B cell (primary cell): ENCODE results near the gene SMIM41.

Source experiments
- EZH2 ChIP-seq: IDR thresholded peaks from 2 replicates; pipeline ENCODE4 v1.6.1; 2012; ENCODE audit warnings: borderline replicate concordance, low read depth, mild to moderate bottlenecking, moderate library complexity, low read length; ENCODE audit not compliant: insufficient read depth, poor library complexity, severe bottlenecking
- TF ChIP-seq, protein P1 (sequence below): fragments of 200-600 bp; IDR thresholded peaks from one replicate; pipeline ENCODE4 v1.8.0; 2022; ENCODE audit warnings: antibody characterized with exemption, mild to moderate bottlenecking

- TF ChIP-seq, protein P1, sequence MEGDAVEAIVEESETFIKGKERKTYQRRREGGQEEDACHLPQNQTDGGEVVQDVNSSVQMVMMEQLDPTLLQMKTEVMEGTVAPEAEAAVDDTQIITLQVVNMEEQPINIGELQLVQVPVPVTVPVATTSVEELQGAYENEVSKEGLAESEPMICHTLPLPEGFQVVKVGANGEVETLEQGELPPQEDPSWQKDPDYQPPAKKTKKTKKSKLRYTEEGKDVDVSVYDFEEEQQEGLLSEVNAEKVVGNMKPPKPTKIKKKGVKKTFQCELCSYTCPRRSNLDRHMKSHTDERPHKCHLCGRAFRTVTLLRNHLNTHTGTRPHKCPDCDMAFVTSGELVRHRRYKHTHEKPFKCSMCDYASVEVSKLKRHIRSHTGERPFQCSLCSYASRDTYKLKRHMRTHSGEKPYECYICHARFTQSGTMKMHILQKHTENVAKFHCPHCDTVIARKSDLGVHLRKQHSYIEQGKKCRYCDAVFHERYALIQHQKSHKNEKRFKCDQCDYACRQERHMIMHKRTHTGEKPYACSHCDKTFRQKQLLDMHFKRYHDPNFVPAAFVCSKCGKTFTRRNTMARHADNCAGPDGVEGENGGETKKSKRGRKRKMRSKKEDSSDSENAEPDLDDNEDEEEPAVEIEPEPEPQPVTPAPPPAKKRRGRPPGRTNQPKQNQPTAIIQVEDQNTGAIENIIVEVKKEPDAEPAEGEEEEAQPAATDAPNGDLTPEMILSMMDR: no peak
- no peak for TF ChIP-seq EZH2
Observed at GRCh38 chr12:52073531-52074381, 5.7 kb upstream of the SMIM41 start.
